Breast epithelium (tissue), 3 donors: Measurements from ENCODE around the gene STK4.

Experiments
- CTCF ChIP-seq, 3 donors: fragments of 450-650 bp; IDR thresholded peaks; one replicate each; pipeline ENCODE4 v1.5.1; 2016 to 2017; ENCODE audit warnings: antibody characterized with exemption in 3 of 3, mild to moderate bottlenecking in 3 of 3, moderate library complexity in 3 of 3
- POLR2A ChIP-seq: fragments of 450-650 bp; IDR thresholded peaks from one replicate; pipeline ENCODE4 v1.6.1; 2016; ENCODE audit warnings: antibody characterized with exemption, mild to moderate bottlenecking, moderate library complexity
- POLR2AphosphoS5 ChIP-seq, 3 donors: sonication (generic); formaldehyde crosslinking; IDR thresholded peaks; one replicate each; pipeline ENCODE4 v1.6.1; 2017; ENCODE audit warnings: antibody characterized with exemption in 3 of 3

- TF ChIP-seq POLR2AphosphoS5 (IDR thresholded peaks at IDR 0.05), result no peak
- no peak for TF ChIP-seq CTCF (IDR thresholded peaks at IDR 0.05)
- no peak for TF ChIP-seq POLR2A
Observed at GRCh38 chr20:45055056-45055455, 88.7 kb downstream of the STK4 start.
